PC-9 (cell line): ENCODE results near the gene RIBC2.

ENCODE experiments used
- CTCF ChIP-seq: fragments of 200-600 bp; sonication (generic); conservative IDR thresholded peaks from 2 replicates; pipeline ENCODE4 v1.6.1; 2017; ENCODE audit warnings: mixed run types, antibody characterized with exemption, mild to moderate bottlenecking, moderate library complexity
- EZH2 ChIP-seq: fragments of 200-600 bp; sonication (generic); IDR thresholded peaks from 2 replicates; pipeline ENCODE4 v1.8.0; 2017; ENCODE audit warnings: antibody characterized with exemption, low read depth

- TF ChIP-seq CTCF (no peak), EZH2 (no peak)
These were observed 40.8 kb downstream of the RIBC2 start for GRCh38 chr22:45454275-45454674.
